D721Med (cell line): Measurements from ENCODE around the gene LDLRAD4.

Source experiments
- DNase-seq: peaks from one replicate; pipeline ENCODE4 v3.0.0; 2011; ENCODE audit warnings: low spot score; ENCODE audit not compliant: insufficient read length
- FAIRE-seq: peaks from 2 replicates; lab custom pipeline; 2011; peaks lifted over from hg19 to GRCh38; lab: Jason Lieb, UNC
- CTCF ChIP-seq: IDR thresholded peaks from 2 replicates; pipeline ENCODE4 v1.5.1; 2012; ENCODE audit warnings: mild to moderate bottlenecking, control low read depth; ENCODE audit not compliant: insufficient read depth; ENCODE audit errors: missing control alignments

The LDLRAD4 gene

GRCh38 chr18:13376298-13376840, 157.8 kb downstream of the LDLRAD4 start:
- TF ChIP-seq CTCF = no peak
- DNase-seq (no peak), FAIRE-seq (no peak)

GRCh38 chr18:13376841-13377351, 158.3 kb downstream of the LDLRAD4 start:
- DNase-seq (no peak), FAIRE-seq (no peak)
- no peak for TF ChIP-seq CTCF

DNA sequence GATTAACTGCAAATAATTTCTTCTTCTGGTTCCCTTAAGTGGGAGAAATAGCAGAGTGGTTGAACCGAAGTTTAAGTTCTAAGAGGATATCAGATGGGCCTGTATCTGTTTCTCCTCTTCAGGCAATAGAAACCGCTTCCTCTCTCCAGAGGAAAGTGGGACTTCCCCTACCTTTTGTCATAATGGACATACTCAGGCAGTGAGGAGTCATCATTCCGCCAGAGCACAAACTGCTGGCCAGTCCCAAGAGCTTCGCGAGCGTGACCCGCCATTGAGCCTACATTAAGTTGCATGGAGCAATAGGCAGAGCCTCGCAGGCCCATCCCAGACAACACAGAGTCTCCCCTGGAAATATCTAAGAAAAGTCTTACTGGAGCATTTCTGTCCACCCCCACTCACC, 158.9 kb downstream of the LDLRAD4 start:
- no peak for TF ChIP-seq CTCF
- FAIRE-seq (no peak), DNase-seq (no peak)

DNA sequence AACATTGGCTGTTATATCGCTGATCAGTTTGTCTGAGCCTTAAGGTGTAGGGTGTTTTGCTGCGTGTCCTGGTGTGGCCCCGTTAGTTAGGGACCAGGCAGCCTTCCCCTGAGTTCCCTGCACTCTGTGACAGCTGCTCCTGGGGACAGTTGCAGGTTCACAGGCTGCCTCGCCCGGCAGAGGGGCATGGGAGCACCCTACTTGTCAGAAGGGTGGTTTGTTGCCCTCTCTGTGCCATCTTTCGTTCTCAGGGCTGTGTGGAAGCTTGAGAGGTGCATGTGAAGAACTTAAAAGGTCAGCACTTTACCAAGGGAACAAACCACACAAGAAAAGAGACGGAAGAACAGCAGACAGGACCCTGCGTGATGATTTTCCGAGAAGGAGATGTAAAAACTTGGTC, 159.6 kb downstream of the LDLRAD4 start:
- DNase-seq (no peak), FAIRE-seq (no peak)
- TF ChIP-seq CTCF = no peak

DNA sequence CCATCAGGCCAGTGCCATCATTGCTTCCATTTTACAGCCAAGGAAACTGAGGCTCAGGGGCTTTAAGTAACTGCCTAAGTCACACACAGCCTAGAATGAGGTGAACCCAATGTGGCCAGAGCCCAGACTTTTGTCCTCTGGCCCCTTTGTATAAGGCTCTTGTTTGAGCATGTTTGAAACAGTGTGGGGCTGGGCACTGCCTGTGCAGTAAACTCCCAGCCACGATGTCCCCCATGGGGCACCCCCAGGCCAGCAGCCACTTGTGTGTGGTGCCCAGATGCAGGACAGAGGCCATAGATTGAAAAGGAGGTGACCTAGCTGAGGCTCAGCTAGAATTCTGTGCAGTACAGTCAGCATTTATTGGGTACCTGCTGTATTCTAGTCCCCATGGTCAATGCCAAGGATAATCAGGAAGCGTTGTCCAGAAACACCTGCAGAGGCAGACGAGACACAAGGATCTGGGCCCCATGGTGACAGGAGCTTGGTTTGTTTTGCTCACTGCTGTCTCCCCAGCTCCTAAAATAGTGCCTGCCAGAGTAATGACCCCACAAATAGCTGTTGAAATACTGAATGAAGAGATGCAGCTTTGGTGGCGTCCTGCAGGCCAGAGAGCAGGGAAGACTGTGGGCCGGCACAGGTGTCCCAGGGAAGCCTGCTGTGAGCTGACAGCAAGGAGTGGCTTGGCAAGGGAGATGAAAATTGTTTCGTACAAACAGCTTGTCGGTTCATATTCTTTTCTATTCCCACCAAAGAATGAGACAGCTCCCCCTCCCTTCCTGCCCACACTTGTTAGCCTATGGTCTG, 160.7 kb downstream of the LDLRAD4 start:
- no peak for FAIRE-seq
- DNase-seq = no peak
- TF ChIP-seq CTCF = no peak

DNA sequence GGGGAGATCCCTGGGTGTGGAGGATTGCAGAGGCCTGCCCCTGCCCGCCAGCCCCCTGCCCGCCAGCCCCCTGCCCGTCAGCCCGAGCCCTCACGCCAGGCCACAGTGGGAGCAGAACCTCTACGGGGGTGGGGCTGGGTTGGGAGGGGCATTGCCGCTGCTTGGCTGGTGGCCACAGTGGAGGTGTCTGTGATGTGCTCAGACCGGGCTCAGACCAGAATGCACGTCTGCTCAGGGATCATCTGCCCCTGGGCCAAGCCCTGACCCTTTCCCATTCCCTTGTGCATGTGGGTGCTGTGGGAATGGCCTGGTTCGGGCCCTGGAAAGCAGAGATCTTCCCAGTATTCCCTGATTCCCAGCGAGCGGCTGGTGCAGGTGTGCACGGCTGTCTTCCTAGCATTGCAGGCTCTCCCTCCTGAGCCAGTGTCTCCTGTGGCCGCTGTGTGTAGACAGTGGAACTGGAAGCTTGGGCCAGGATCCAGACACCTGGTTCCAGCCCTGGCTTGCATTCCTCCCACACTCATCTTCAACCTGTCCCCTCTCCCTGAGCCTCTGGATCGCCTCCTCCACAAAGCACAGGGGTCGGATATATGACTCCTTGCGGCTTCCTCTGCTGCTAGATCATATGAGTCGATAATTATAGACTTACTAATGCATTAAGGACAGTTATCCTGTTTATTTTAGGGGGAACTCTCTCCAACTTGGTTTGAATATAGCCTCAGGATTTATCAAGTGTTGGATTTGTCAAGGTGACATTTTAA, 161.6 kb downstream of the LDLRAD4 start:
- TF ChIP-seq CTCF = no peak
- DNase-seq (no peak), FAIRE-seq (no peak)
